Brain microvascular endothelial cell (primary cell): ENCODE data around the gene OLIG2.

ENCODE experiments used
- DNase-seq: peaks from one replicate; pipeline ENCODE4 v3.0.0-alpha.2; 2020
- H3K27ac ChIP-seq: fragments of 250-450 bp; sonication (Bioruptor Pico); 2 replicates; pipeline ENCODE4 v1.5.1; 2020; ENCODE audit warnings: mild to moderate bottlenecking, moderate library complexity
- H3K27me3 ChIP-seq: fragments of 250-450 bp; sonication (Bioruptor Pico); replicated peaks from 2 replicates; pipeline ENCODE4 v1.5.1; 2020; ENCODE audit warnings: mild to moderate bottlenecking
- H3K36me3 ChIP-seq: fragments of 250-450 bp; sonication (Bioruptor Pico); replicated peaks from 2 replicates; pipeline ENCODE4 v1.5.1; 2020; ENCODE audit warnings: mild to moderate bottlenecking
- H3K4me3 ChIP-seq: 2 replicates; pipeline ENCODE4 v1.5.1; 2011; ENCODE audit warnings: low read depth, mild to moderate bottlenecking, control low read depth, low read length, moderate library complexity
- in situ Hi-C: cut with HindIII; loops from 2 replicates; pipeline ENCODE4 v1.10.0; 2017; ENCODE audit warnings: low sequenced_read_pairs, low pct_ligation_motif_present
- TF ChIP-seq, protein P1 (sequence below): IDR thresholded peaks from 2 replicates; pipeline ENCODE4 v1.5.1; 2011; ENCODE audit warnings: low read depth, mild to moderate bottlenecking, moderate library complexity, low read length, control low read depth, inconsistent platforms; ENCODE audit errors: missing control alignments

OLIG2 gene

DNA sequence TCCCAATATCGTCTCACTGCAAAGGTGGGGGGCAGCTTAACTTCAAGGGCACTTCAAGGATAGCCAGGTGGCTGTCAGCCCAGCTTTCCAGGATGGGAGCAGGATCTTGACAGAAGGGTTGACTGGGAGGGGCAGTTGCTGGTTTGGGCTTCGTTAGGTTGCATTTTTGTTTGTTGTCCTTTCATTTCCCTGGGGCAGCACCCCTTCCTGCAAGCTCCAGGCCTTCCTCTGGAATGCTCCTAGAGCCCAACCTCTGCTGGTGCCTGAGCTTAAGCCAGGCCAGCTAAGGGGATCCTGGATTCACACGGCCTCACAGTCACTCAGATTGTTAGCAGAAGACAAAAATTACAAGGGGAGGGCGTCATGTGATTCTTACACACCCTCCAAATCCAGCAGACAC, 4.1 kb upstream of the OLIG2 start:
- H3K27me3 ChIP-seq = peaks cover 88% of the 10 kb centered on the region
- TF ChIP-seq, protein P1, sequence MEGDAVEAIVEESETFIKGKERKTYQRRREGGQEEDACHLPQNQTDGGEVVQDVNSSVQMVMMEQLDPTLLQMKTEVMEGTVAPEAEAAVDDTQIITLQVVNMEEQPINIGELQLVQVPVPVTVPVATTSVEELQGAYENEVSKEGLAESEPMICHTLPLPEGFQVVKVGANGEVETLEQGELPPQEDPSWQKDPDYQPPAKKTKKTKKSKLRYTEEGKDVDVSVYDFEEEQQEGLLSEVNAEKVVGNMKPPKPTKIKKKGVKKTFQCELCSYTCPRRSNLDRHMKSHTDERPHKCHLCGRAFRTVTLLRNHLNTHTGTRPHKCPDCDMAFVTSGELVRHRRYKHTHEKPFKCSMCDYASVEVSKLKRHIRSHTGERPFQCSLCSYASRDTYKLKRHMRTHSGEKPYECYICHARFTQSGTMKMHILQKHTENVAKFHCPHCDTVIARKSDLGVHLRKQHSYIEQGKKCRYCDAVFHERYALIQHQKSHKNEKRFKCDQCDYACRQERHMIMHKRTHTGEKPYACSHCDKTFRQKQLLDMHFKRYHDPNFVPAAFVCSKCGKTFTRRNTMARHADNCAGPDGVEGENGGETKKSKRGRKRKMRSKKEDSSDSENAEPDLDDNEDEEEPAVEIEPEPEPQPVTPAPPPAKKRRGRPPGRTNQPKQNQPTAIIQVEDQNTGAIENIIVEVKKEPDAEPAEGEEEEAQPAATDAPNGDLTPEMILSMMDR = no peak
- in situ Hi-C loops = no loop called here
- no peak overlapping the region for H3K4me3 ChIP-seq
- DNase-seq = no peak
- no peaks in the 10 kb centered on the region for H3K36me3 ChIP-seq
- no peak overlapping the region for H3K27ac ChIP-seq

DNA sequence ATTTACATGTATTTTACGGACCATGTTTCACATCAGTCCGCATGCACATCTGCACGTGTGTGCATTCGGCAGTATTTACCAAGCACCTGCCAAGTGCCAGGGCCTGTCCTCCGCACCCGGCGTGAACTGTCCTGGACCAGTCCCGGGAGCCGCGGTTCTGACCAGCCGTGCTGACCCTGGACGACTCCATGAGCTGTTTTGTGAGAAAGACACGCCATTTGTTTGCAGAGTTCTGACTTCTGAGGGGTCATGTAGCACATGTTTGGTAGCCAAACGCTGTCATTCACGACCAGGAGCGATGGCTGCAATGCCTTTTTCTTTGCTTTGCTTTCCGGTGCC, 3.3 kb upstream of the OLIG2 start:
- peaks cover 96% of the 10 kb centered on the region for H3K27me3 ChIP-seq

DNA sequence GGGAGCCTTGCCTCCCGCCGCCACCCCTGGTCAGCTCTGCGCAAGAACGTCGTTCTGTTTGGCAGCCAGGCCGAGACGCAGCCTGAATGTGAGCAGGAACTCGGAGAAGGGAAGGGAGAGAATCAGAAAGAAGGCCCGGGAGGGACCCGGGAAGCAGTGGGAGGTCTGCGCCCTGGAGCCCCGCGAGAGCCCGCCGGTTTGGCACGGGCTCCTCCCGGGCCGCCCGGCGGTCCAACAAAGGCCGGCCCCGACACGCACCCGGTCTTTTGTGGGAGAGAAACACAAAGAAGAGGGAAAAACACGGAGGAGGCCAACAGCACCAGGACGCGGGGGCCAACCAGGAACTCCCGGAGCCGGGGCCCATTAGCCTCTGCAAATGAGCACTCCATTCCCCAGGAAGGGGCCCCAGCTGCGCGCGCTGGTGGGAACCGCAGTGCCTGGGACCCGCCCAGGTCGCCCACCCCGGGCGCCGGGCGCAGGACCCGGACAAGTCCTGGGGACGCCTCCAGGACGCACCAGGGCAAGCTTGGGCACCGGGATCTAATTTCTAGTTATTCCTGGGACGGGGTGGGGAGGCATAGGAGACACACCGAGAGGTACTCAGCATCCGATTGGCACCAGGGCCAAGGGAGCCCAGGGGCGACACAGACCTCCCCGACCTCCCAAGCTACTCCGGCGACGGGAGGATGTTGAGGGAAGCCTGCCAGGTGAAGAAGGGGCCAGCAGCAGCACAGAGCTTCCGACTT, 2.7 kb upstream of the OLIG2 start:
- no peak overlapping the region for H3K27ac ChIP-seq
- in situ Hi-C loops = no loop called here
- no peak for DNase-seq
- peaks cover 97% of the 10 kb centered on the region for H3K27me3 ChIP-seq
- H3K4me3 ChIP-seq = no peak overlapping the region
- TF ChIP-seq, protein P1 = no peak
- H3K36me3 ChIP-seq = no peaks in the 10 kb centered on the region

More for the DNA sequence above, 3.3 kb upstream of the OLIG2 start:
- H3K4me3 ChIP-seq = no peak overlapping the region
- TF ChIP-seq, protein P1 = no peak
- no peaks in the 10 kb centered on the region for H3K36me3 ChIP-seq
- DNase-seq = no peak
- in situ Hi-C loops = no loop called here
- H3K27ac ChIP-seq = no peak overlapping the region

- DNase-seq = no peak
- no peak overlapping the region for H3K27ac ChIP-seq
- TF ChIP-seq, protein P1 = no peak
- H3K4me3 ChIP-seq = no peak overlapping the region
- H3K36me3 ChIP-seq = no peaks in the 10 kb centered on the region
- in situ Hi-C loops = no loop called here
- peaks cover 97% of the 10 kb centered on the region for H3K27me3 ChIP-seq
These were observed 2.0 kb upstream of the OLIG2 start for GRCh38 chr21:33023574-33024200.

- H3K27me3 ChIP-seq = peaks cover 99% of the 10 kb centered on the region
- no peak overlapping the region for H3K27ac ChIP-seq
- in situ Hi-C loops = no loop called here
- no peaks in the 10 kb centered on the region for H3K36me3 ChIP-seq
- TF ChIP-seq, protein P1 = no peak
- DNase-seq = no peak
- H3K4me3 ChIP-seq = no peak overlapping the region
These were observed 1.3 kb upstream of the OLIG2 start for GRCh38 chr21:33024201-33025103.
